A549 (cell line): Measurements from ENCODE around the gene OCA2.

Experiments
- CEBPB ChIP-seq, 2 experiments: fragments of >200 bp in 1 of 2; sonication (Bioruptor Twin) in 1 of 2; formaldehyde crosslinking in 1 of 2; IDR thresholded peaks; 2 replicates each; pipeline ENCODE4 v1.6.1; 2012 to 2016
- EHMT2 ChIP-seq: fragments of 200-600 bp; sonication (generic); IDR thresholded peaks from 2 replicates; pipeline ENCODE4 v1.6.1; 2016; ENCODE audit warnings: antibody characterized with exemption, low read depth, mild to moderate bottlenecking, moderate library complexity
- EP300 ChIP-seq, 2 experiments: fragments of >200 bp; sonication (Bioruptor Twin); formaldehyde crosslinking; IDR thresholded peaks; 2 replicates in 1 of 2; 3 replicates in 1 of 2; pipeline ENCODE4 v1.6.1; 2016 to 2017
- FOSL2 ChIP-seq, 2 experiments: fragments of 450-650 bp in 1 of 2; fragments of >200 bp in 1 of 2; sonication (Bioruptor Twin) in 1 of 2; formaldehyde crosslinking; IDR thresholded peaks; 2 replicates each; pipeline versions ENCODE4 v1.5.0 to v1.6.1; 2016 to 2020; ENCODE audit warnings: mild to moderate bottlenecking in 1 of 2, moderate library complexity in 1 of 2
- JUNB ChIP-seq: fragments of >200 bp; sonication (Bioruptor Twin); formaldehyde crosslinking; IDR thresholded peaks from 2 replicates; pipeline ENCODE4 v1.6.1; 2016
- POLR2A ChIP-seq: IDR thresholded peaks from 2 replicates; pipeline ENCODE4 v1.6.1; 2012; ENCODE audit warnings: mild to moderate bottlenecking, low read length
- TF ChIP-seq, protein P1 (sequence below): fragments of >200 bp; sonication (Bioruptor Twin); formaldehyde crosslinking; IDR thresholded peaks from 3 replicates; pipeline ENCODE4 v1.5.1; 2016
- TF ChIP-seq, protein P2 (sequence below): IDR thresholded peaks from 2 replicates; pipeline ENCODE4 v1.6.1; 2012
- TF ChIP-seq, protein P3 (sequence below): fragments of >200 bp; sonication (Bioruptor Twin); formaldehyde crosslinking; IDR thresholded peaks from 2 replicates; pipeline ENCODE4 v1.6.1; 2016
- TF ChIP-seq, protein P4 (sequence below): IDR thresholded peaks from 2 replicates; pipeline ENCODE4 v1.6.1; 2012; ENCODE audit warnings: low read depth, borderline replicate concordance

DNA sequence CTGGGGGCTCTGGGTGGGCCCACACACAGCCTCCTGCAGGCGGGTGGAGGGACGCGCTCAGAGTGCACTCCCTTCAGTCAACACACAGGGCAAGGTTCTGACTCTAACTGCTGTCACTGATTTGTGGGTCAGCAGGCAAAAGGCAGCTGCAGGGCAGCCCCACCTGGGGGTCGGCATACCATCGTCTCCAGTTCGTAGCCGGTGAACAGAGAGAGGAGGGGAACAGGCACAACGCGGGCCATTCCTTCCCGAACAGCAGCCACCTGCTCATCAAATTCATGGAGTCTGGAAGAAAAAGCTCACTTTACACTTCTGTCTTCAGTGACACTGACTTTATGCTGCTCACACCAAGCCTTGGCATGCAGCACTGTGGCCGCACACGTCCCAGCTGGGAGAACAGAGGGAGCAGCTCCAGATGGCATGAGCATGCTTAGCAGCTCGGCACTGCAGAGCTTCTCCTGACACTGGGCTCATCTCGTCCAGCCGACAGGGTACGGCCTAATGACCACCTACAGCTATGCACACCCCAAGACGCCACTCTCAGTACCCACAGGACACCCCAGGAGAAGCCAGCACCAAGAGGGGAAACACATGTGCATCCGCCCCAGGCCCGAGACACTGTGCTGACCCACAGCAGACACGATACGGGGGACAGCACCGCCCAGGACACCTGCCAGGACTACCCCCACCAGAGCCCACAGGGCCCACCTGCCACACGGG, 14.4 kb upstream of the OCA2 start:
- TF ChIP-seq POLR2A (no peak), EP300 (IDR thresholded peaks at IDR 0.05) (no peak), CEBPB (IDR thresholded peaks at IDR 0.05) (no peak), JUNB (no peak), EHMT2 (no peak), FOSL2 (IDR thresholded peaks at IDR 0.05) (no peak), FOSL2 (CRISPR knock-in tag; IDR thresholded peaks at IDR 0.05) (no peak)
- TF ChIP-seq, protein P1, sequence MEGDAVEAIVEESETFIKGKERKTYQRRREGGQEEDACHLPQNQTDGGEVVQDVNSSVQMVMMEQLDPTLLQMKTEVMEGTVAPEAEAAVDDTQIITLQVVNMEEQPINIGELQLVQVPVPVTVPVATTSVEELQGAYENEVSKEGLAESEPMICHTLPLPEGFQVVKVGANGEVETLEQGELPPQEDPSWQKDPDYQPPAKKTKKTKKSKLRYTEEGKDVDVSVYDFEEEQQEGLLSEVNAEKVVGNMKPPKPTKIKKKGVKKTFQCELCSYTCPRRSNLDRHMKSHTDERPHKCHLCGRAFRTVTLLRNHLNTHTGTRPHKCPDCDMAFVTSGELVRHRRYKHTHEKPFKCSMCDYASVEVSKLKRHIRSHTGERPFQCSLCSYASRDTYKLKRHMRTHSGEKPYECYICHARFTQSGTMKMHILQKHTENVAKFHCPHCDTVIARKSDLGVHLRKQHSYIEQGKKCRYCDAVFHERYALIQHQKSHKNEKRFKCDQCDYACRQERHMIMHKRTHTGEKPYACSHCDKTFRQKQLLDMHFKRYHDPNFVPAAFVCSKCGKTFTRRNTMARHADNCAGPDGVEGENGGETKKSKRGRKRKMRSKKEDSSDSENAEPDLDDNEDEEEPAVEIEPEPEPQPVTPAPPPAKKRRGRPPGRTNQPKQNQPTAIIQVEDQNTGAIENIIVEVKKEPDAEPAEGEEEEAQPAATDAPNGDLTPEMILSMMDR, result no peak
- TF ChIP-seq, protein P2, sequence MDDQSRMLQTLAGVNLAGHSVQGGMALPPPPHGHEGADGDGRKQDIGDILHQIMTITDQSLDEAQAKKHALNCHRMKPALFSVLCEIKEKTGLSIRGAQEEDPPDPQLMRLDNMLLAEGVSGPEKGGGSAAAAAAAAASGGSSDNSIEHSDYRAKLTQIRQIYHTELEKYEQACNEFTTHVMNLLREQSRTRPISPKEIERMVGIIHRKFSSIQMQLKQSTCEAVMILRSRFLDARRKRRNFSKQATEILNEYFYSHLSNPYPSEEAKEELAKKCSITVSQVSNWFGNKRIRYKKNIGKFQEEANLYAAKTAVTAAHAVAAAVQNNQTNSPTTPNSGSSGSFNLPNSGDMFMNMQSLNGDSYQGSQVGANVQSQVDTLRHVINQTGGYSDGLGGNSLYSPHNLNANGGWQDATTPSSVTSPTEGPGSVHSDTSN, result no peak
- TF ChIP-seq, protein P3, sequence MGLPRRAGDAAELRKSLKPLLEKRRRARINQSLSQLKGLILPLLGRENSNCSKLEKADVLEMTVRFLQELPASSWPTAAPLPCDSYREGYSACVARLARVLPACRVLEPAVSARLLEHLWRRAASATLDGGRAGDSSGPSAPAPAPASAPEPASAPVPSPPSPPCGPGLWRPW, result no peak
- TF ChIP-seq, protein P4, sequence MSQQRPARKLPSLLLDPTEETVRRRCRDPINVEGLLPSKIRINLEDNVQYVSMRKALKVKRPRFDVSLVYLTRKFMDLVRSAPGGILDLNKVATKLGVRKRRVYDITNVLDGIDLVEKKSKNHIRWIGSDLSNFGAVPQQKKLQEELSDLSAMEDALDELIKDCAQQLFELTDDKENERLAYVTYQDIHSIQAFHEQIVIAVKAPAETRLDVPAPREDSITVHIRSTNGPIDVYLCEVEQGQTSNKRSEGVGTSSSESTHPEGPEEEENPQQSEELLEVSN, result no peak
